Stimulated activated CD8-positive, alpha-beta memory T cell treated with anti-CD3 and anti-CD28 coated beads, Interleukin-7, amount 100 ng/mL, for 1 hour (primary cell): ENCODE data around the gene FOXO3.

Experiments
- DNase-seq, 2 donors: peaks; one replicate each; pipeline ENCODE4 v3.0.0-alpha.2; 2020; ENCODE audit warnings: low read depth in 2 of 2

FOXO3 gene

GRCh38 chr6:108574457-108575141, 13.9 kb downstream of the FOXO3 start:
- DNase-seq: no peak

GRCh38 chr6:108575905-108576494, 15.3 kb downstream of the FOXO3 start:
- DNase-seq: no peak

- no peak for DNase-seq
Observed at GRCh38 chr6:108576709-108577108, 16.0 kb downstream of the FOXO3 start.

GRCh38 chr6:108578166-108578565, 17.4 kb downstream of the FOXO3 start:
- DNase-seq: no peak

- no peak for DNase-seq
Observed at GRCh38 chr6:108578595-108579327, 18.0 kb downstream of the FOXO3 start.

GRCh38 chr6:108579328-108579721, 18.6 kb downstream of the FOXO3 start:
- DNase-seq: no peak

- DNase-seq: no peak
Observed at GRCh38 chr6:108580646-108581045, 19.9 kb downstream of the FOXO3 start.

GRCh38 chr6:108581237-108581931, 20.7 kb downstream of the FOXO3 start:
- DNase-seq: no peak

- no peak for DNase-seq
Observed at GRCh38 chr6:108581932-108582475, 21.3 kb downstream of the FOXO3 start.

GRCh38 chr6:108582618-108583017, 21.9 kb downstream of the FOXO3 start:
- DNase-seq: no peak

GRCh38 chr6:108584323-108584722, 23.6 kb downstream of the FOXO3 start:
- no peak for DNase-seq

- DNase-seq: no peak
Observed at GRCh38 chr6:108585359-108585758, 24.6 kb downstream of the FOXO3 start.

GRCh38 chr6:108585921-108586536, 25.3 kb downstream of the FOXO3 start:
- no peak for DNase-seq

- DNase-seq: no peak
Observed at GRCh38 chr6:108587258-108588059, 26.7 kb downstream of the FOXO3 start.

GRCh38 chr6:108588586-108588985, 27.9 kb downstream of the FOXO3 start:
- DNase-seq: no peak

GRCh38 chr6:108589244-108589791, 28.6 kb downstream of the FOXO3 start:
- no peak for DNase-seq

GRCh38 chr6:108591040-108591816, 30.5 kb downstream of the FOXO3 start:
- no peak for DNase-seq

GRCh38 chr6:108592371-108593337, 31.9 kb downstream of the FOXO3 start:
- DNase-seq: peak; percentile 5 to 32

- no peak for DNase-seq
Observed at GRCh38 chr6:108594151-108594550, 33.4 kb downstream of the FOXO3 start.
